ENCODE data around the gene TOB2.

- TF ChIP-seq, protein P1, sequence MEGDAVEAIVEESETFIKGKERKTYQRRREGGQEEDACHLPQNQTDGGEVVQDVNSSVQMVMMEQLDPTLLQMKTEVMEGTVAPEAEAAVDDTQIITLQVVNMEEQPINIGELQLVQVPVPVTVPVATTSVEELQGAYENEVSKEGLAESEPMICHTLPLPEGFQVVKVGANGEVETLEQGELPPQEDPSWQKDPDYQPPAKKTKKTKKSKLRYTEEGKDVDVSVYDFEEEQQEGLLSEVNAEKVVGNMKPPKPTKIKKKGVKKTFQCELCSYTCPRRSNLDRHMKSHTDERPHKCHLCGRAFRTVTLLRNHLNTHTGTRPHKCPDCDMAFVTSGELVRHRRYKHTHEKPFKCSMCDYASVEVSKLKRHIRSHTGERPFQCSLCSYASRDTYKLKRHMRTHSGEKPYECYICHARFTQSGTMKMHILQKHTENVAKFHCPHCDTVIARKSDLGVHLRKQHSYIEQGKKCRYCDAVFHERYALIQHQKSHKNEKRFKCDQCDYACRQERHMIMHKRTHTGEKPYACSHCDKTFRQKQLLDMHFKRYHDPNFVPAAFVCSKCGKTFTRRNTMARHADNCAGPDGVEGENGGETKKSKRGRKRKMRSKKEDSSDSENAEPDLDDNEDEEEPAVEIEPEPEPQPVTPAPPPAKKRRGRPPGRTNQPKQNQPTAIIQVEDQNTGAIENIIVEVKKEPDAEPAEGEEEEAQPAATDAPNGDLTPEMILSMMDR (IDR thresholded peaks at IDR 0.05; ENCODE audit: insufficient read depth, low read length, poor library complexity, severe bottlenecking), result no peak
- TF ChIP-seq EZH2phosphoT487 (conservative IDR thresholded peaks at IDR 0.05; ENCODE audit: low read length), result no peak
Measured at GRCh38 chr22:41411021-41411851, 35.4 kb downstream of the TOB2 start.
